Liver (tissue), 9 donors: Measurements from ENCODE around the gene CMTM8. TPM values are rescaled to one million over a fixed set of nuclear protein-coding genes. Genes with fewer than 3 reads are reported as not detected.

Experiments used
- DNase-seq: peaks from one replicate; pipeline ENCODE4 v3.0.0-alpha.2; 2017; ENCODE audit warnings: low spot score
- H3K27ac ChIP-seq, 2 donors: one replicate each; pipeline ENCODE4 v1.7.0; 2013; ENCODE audit warnings: inconsistent platforms in 2 of 2, low read length in 2 of 2, control low read depth in 1 of 2, low read depth in 1 of 2, mild to moderate bottlenecking in 1 of 2
- H3K27me3 ChIP-seq, 4 donors: one replicate each; pipeline versions ENCODE4 v1.6.1 to v1.7.0; 2013; ENCODE audit warnings: low read length in 3 of 4, inconsistent platforms in 1 of 4, mild to moderate bottlenecking in 1 of 4, moderate library complexity in 1 of 4; ENCODE audit not compliant: control insufficient read depth in 4 of 4, insufficient read depth in 4 of 4
- H3K36me3 ChIP-seq, 4 donors: one replicate each; pipeline versions ENCODE4 v1.6.1 to v1.7.0; 2013; ENCODE audit warnings: low read length in 3 of 4, mild to moderate bottlenecking in 3 of 4, low read depth in 1 of 4, moderate library complexity in 1 of 4; ENCODE audit not compliant: control insufficient read depth in 4 of 4, insufficient read depth in 3 of 4
- H3K4me1 ChIP-seq, 4 donors: one replicate each; pipeline versions ENCODE4 v1.6.1 to v1.7.0; 2013; ENCODE audit warnings: low read length in 3 of 4, mild to moderate bottlenecking in 3 of 4, moderate library complexity in 1 of 4; ENCODE audit not compliant: control insufficient read depth in 4 of 4, insufficient read depth in 4 of 4
- H3K4me3 ChIP-seq, 3 donors: one replicate each; pipeline versions ENCODE4 v1.6.1 to v1.7.0; 2013; ENCODE audit warnings: low read length in 3 of 3, control low read depth in 1 of 3, low read depth in 1 of 3, mild to moderate bottlenecking in 1 of 3
- H3K9ac ChIP-seq, 2 donors: one replicate each; pipeline ENCODE4 v1.7.0; 2013; ENCODE audit warnings: low read length in 2 of 2, mild to moderate bottlenecking in 2 of 2, moderate library complexity in 2 of 2, control low read depth in 1 of 2, low read depth in 1 of 2
- H3K9me3 ChIP-seq, 4 donors: one replicate each; pipeline versions ENCODE4 v1.6.1 to v1.7.0; 2013; ENCODE audit warnings: low read length in 3 of 4; ENCODE audit not compliant: control insufficient read depth in 4 of 4
- ATF3 ChIP-seq: IDR thresholded peaks from 2 replicates; pipeline ENCODE4 v1.6.1; 2016; ENCODE audit warnings: antibody characterized with exemption
- CTCF ChIP-seq: fragments of 150-350 bp; IDR thresholded peaks from 2 replicates; pipeline ENCODE4 v1.5.1; 2017; ENCODE audit warnings: improper control_type of control experiment, low read depth, low read length; ENCODE audit not compliant: missing input control
- EGR1 ChIP-seq, 2 donors: IDR thresholded peaks; 2 replicates each; pipeline ENCODE4 v1.6.1; 2016 to 2018; ENCODE audit warnings: antibody characterized with exemption in 2 of 2, low read depth in 2 of 2
- FOXA1 ChIP-seq: IDR thresholded peaks from 2 replicates; pipeline ENCODE4 v1.6.1; 2016; ENCODE audit warnings: antibody characterized with exemption
- FOXA2 ChIP-seq: IDR thresholded peaks from 2 replicates; pipeline ENCODE4 v1.6.1; 2016; ENCODE audit warnings: antibody characterized with exemption
- GABPA ChIP-seq, 2 donors: IDR thresholded peaks in 1 of 2; conservative IDR thresholded peaks in 1 of 2; 2 replicates each; pipeline ENCODE4 v1.6.1; 2016; ENCODE audit warnings: antibody characterized with exemption in 2 of 2, mild to moderate bottlenecking in 1 of 2, moderate library complexity in 1 of 2
- HNF4A ChIP-seq, 2 donors: conservative IDR thresholded peaks; 2 replicates each; pipeline ENCODE4 v1.6.1; 2016; ENCODE audit warnings: antibody characterized with exemption in 2 of 2, mild to moderate bottlenecking in 2 of 2
- HNF4G ChIP-seq: IDR thresholded peaks from 2 replicates; pipeline ENCODE4 v1.6.1; 2016; ENCODE audit warnings: antibody characterized with exemption
- JUND ChIP-seq, 2 donors: IDR thresholded peaks; 2 replicates each; pipeline ENCODE4 v1.6.1; 2016; ENCODE audit warnings: antibody characterized with exemption in 2 of 2
- MAX ChIP-seq: IDR thresholded peaks from 2 replicates; pipeline ENCODE4 v1.6.1; 2016; ENCODE audit warnings: antibody characterized with exemption
- NR2F2 ChIP-seq: IDR thresholded peaks from 2 replicates; pipeline ENCODE4 v1.6.1; 2016; ENCODE audit warnings: antibody characterized with exemption
- RAD21 ChIP-seq, 2 donors: IDR thresholded peaks; 2 replicates each; pipeline ENCODE4 v1.6.1; 2016; ENCODE audit warnings: antibody characterized with exemption in 2 of 2, mild to moderate bottlenecking in 2 of 2
- REST ChIP-seq: IDR thresholded peaks from 2 replicates; pipeline ENCODE4 v1.6.1; 2016; ENCODE audit warnings: antibody characterized with exemption, mild to moderate bottlenecking
- RXRA ChIP-seq, 2 donors: IDR thresholded peaks; 2 replicates each; pipeline ENCODE4 v1.6.1; 2017 to 2018; ENCODE audit warnings: antibody characterized with exemption in 2 of 2, mild to moderate bottlenecking in 1 of 2
- SP1 ChIP-seq: IDR thresholded peaks from 2 replicates; pipeline ENCODE4 v1.6.1; 2018; ENCODE audit warnings: antibody characterized with exemption, mild to moderate bottlenecking
- TAF1 ChIP-seq: conservative IDR thresholded peaks from 2 replicates; pipeline ENCODE4 v1.6.1; 2016; ENCODE audit warnings: antibody characterized with exemption, mild to moderate bottlenecking
- YY1 ChIP-seq: IDR thresholded peaks from 2 replicates; pipeline ENCODE4 v1.6.1; 2016; ENCODE audit warnings: antibody characterized with exemption, mild to moderate bottlenecking
- ZBTB33 ChIP-seq: IDR thresholded peaks from 2 replicates; pipeline ENCODE4 v1.6.1; 2016; ENCODE audit warnings: antibody characterized with exemption
- WGBS: extraction: QIAGEN DNeasy Blood & Tissue Kit; methylation state at CpG from one replicate; pipeline ENCODE4 v1.1.7; 2013; 5-methylcytosine and 5-hydroxymethylcytosine counted together
- polyA plus RNA-seq, 2 donors: library from polyadenylated mRNA; stranded (reverse) in 1 of 2; unstranded in 1 of 2; fragments of 200-250 nt in 1 of 2; fragments of >200 nt in 1 of 2; fragmentation: Nextera tagmentation in 1 of 2; extraction: Ambion mirVana in 1 of 2; gene quantifications; one replicate each; pipeline versions ENCODE4 v1.2.1 to v1.2.3, GENCODE V29; 2013 to 2015
- total RNA-seq, 2 donors: library from RNA; depleted of rRNA; stranded (reverse); fragments of >200 nt; gene quantifications; one replicate each; pipeline ENCODE4 v1.2.3, GENCODE V29; 2014
- donor health status: healthy.
- donor health status: healthy.
- donor health status: healthy.
- donor health status: healthy.
- donor health status: healthy.

The CMTM8 gene
- total and polyA plus RNA-seq, 4 donors: 4.3 to 44.6 (median 12.5) TPM

GRCh38 chr3:32215185-32215584, 23.3 kb upstream of the CMTM8 start:
- 41% methylated on average over 2 of the region's 2 CpGs for WGBS
- peaks cover 4 to 24% (median 16%) of the 10 kb centered on the region in 4 donors for H3K4me1 ChIP-seq
- H3K4me3 ChIP-seq: peak overlapping the region in 2 of 3 donors; percentile 38 to 42
- peak overlapping the region; percentile 27 to 76 for H3K27ac ChIP-seq
- TF ChIP-seq RAD21 (IDR thresholded peaks at IDR 0.05) (no peak), YY1 (peak; percentile 18)
- no peak for DNase-seq
- H3K27me3 ChIP-seq: no peaks in the 10 kb centered on the region
- H3K9ac ChIP-seq: peak overlapping the region in 1 of 2 donors; percentile 59
- no peaks in the 10 kb centered on the region for H3K36me3 ChIP-seq
- H3K9me3 ChIP-seq: peaks cover 0 to 4% (median 1%) of the 10 kb centered on the region in 4 donors

GRCh38 chr3:32216172-32216783, 22.2 kb upstream of the CMTM8 start:
- Histone ChIP-seq H3K27ac (peak overlapping the region; percentile 76 to 86), H3K9ac (peak overlapping the region in 1 of 2 donors; percentile 74), H3K9me3 (peaks cover 0 to 4% (median 1%) of the 10 kb centered on the region in 4 donors), H3K4me3 (peak overlapping the region in 2 of 3 donors; percentile 38 to 41), H3K36me3 (no peaks in the 10 kb centered on the region), H3K27me3 (no peaks in the 10 kb centered on the region), H3K4me1 (peaks cover 4 to 24% (median 16%) of the 10 kb centered on the region in 4 donors)
- WGBS: 32% methylated on average over 10 of the region's 10 CpGs
- DNase-seq: peak; percentile 50
- TF ChIP-seq MAX: peak; percentile 78
- TF ChIP-seq YY1: peak; percentile 88
- TF ChIP-seq GABPA (IDR thresholded peaks at IDR 0.05 in 1 of 2, conservative IDR thresholded peaks at IDR 0.05 in 1 of 2): peak in 1 of 2 donors; percentile 42
- peak; percentile 55 for TF ChIP-seq ATF3
- peak in 1 of 2 donors; percentile 78 for TF ChIP-seq EGR1 (IDR thresholded peaks at IDR 0.05; ENCODE audit: low read depth in 2 of 2)
- peak; percentile 49 to 59 for TF ChIP-seq RAD21 (IDR thresholded peaks at IDR 0.05)
- peak; percentile 51 for TF ChIP-seq TAF1
- peak; percentile 99 for TF ChIP-seq FOXA1
- TF ChIP-seq FOXA2: peak; percentile 99
- TF ChIP-seq NR2F2: peak; percentile 72
- TF ChIP-seq RXRA (IDR thresholded peaks at IDR 0.05): peak; percentile 75 to 89
- peak; percentile 76 to 85 for TF ChIP-seq JUND (IDR thresholded peaks at IDR 0.05)
- peak; percentile 99 for TF ChIP-seq SP1
- no peak for TF ChIP-seq CTCF
- peak; percentile 92 for TF ChIP-seq REST
- TF ChIP-seq HNF4A (conservative IDR thresholded peaks at IDR 0.05): peak; percentile 97 to 98
- peak; percentile 89 for TF ChIP-seq HNF4G
- TF ChIP-seq ZBTB33: peak; percentile 91
